ENCODE data around the gene LIPE. TPM values are rescaled to one million over a fixed set of nuclear protein-coding genes. Genes with fewer than 3 reads are reported as not detected.

LIPE gene
- total and polyA plus RNA-seq, 4 donors, result 3.6 to 7.7 (median 4.5) TPM

DNA sequence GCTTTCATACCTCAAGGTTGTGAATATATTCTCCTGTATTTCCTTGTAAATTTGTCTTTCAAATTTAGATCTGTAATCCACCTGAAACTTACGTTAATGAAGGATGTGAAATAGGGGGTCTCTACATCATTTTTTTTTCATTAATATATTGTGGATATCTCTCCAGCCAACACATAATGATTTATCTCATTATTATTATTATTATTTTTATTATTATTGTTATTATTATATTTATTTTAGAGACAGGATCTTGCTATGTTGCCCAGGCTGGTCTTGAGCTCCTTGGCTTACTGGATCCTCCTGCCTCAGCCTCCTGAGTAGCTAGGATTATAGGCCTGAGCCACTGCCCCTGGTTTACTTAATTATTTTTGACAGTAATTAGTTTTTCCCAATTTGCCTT, 4.3 kb upstream of the LIPE start:
- WGBS, 2 donors, result 91 to 93% methylated on average over 1 of the region's 1 CpG
- Histone ChIP-seq H3K27me3 (ENCODE audit: control insufficient read depth in 3 of 3, insufficient read depth in 3 of 3, low read length in 2 of 3) (no peaks in the 10 kb centered on the region), H3K4me3 (no peak overlapping the region), H3K9me3 (ENCODE audit: control insufficient read depth in 4 of 4, insufficient read depth in 3 of 4, low read length in 3 of 4) (no peaks in the 10 kb centered on the region), H3K27ac (ENCODE audit: low read depth in 1 of 2, low read length in 1 of 2) (no peak overlapping the region), H3K4me1 (ENCODE audit: control insufficient read depth in 5 of 5, insufficient read depth in 5 of 5, low read length in 5 of 5) (peaks cover 0 to 9% (median 7%) of the 10 kb centered on the region in 5 donors), H3K9ac (ENCODE audit: insufficient read depth in 1 of 2, low read length in 2 of 2) (no peak overlapping the region), H3K36me3 (ENCODE audit: control insufficient read depth in 4 of 4, insufficient read depth in 4 of 4, low read length in 4 of 4) (peaks cover 0 to 3% (median 0%) of the 10 kb centered on the region in 4 donors)
- TF ChIP-seq, protein P1, sequence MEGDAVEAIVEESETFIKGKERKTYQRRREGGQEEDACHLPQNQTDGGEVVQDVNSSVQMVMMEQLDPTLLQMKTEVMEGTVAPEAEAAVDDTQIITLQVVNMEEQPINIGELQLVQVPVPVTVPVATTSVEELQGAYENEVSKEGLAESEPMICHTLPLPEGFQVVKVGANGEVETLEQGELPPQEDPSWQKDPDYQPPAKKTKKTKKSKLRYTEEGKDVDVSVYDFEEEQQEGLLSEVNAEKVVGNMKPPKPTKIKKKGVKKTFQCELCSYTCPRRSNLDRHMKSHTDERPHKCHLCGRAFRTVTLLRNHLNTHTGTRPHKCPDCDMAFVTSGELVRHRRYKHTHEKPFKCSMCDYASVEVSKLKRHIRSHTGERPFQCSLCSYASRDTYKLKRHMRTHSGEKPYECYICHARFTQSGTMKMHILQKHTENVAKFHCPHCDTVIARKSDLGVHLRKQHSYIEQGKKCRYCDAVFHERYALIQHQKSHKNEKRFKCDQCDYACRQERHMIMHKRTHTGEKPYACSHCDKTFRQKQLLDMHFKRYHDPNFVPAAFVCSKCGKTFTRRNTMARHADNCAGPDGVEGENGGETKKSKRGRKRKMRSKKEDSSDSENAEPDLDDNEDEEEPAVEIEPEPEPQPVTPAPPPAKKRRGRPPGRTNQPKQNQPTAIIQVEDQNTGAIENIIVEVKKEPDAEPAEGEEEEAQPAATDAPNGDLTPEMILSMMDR (IDR thresholded peaks at IDR 0.05; ENCODE audit: control extremely low read depth, extremely low read depth), result no peak
- ATAC-seq (ENCODE audit: insufficient read depth, low FRiP score), result no peak
- no peak for DNase-seq

DNA sequence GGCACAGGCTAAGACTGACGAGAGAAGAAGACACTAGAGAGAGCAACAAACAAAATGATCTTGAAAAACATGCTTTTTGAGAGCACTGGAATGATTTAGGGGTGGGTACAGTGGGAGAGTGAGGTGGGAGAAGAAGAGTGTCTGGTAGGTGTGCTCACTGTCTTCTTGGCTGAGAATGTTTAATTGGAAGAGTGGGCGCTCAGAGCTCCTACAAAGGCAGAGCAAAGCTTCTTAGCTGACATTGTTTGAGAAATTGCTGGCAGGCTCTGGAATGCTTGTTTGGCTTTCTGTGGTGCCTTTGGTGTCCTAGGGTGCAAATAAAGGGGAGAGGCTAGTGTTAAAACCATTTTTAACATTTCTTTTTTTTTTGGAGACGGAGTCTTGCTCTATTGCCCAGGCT, 1.5 kb upstream of the LIPE start:
- 90 to 96% methylated on average over 3 of the region's 3 CpGs for WGBS, 2 donors
- Histone ChIP-seq H3K9ac (ENCODE audit: insufficient read depth in 1 of 2, low read length in 2 of 2) (no peak overlapping the region), H3K9me3 (ENCODE audit: control insufficient read depth in 4 of 4, insufficient read depth in 3 of 4, low read length in 3 of 4) (no peaks in the 10 kb centered on the region), H3K27me3 (ENCODE audit: control insufficient read depth in 3 of 3, insufficient read depth in 3 of 3, low read length in 2 of 3) (no peaks in the 10 kb centered on the region), H3K4me1 (ENCODE audit: control insufficient read depth in 5 of 5, insufficient read depth in 5 of 5, low read length in 5 of 5) (peaks cover 0 to 12% (median 7%) of the 10 kb centered on the region in 5 donors), H3K27ac (ENCODE audit: low read depth in 1 of 2, low read length in 1 of 2) (no peak overlapping the region), H3K4me3 (no peak overlapping the region), H3K36me3 (ENCODE audit: control insufficient read depth in 4 of 4, insufficient read depth in 4 of 4, low read length in 4 of 4) (peaks cover 0 to 3% (median 0%) of the 10 kb centered on the region in 4 donors)
- DNase-seq, result no peak
- TF ChIP-seq, protein P1 (IDR thresholded peaks at IDR 0.05; ENCODE audit: control extremely low read depth, extremely low read depth), result no peak
- no peak for ATAC-seq (ENCODE audit: insufficient read depth, low FRiP score)

DNA sequence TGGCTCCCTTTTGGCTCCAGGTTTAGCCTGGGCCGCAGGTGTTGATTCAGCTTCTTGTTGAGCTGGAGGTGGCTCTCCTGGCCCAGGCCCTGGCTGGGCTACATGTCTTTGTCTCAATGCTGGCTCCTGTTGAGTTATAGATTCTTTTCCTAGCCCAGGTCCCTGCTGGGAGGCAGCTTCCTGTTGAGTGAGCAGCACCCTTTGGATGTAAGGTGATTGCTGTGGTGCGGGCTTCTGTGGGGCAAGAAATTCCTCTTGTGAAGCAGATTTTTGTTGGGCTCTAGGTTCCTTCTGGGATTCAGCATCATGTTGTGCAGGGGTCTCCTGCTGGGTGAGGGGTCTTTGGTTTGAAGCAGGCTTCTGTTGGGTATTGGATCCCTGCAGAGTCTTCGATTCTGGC, 545 bp downstream of the LIPE start:
- no peaks in the 10 kb centered on the region for H3K36me3 ChIP-seq (ENCODE audit: control insufficient read depth in 4 of 4, insufficient read depth in 4 of 4, low read length in 4 of 4)
- H3K27me3 ChIP-seq (ENCODE audit: control insufficient read depth in 3 of 3, insufficient read depth in 3 of 3, low read length in 2 of 3), result no peaks in the 10 kb centered on the region
- no peak overlapping the region for H3K4me3 ChIP-seq
- ATAC-seq (ENCODE audit: insufficient read depth, low FRiP score) (no peak), DNase-seq (no peak)
- H3K9ac ChIP-seq (ENCODE audit: insufficient read depth in 1 of 2, low read length in 2 of 2), result no peak overlapping the region
- 97 to 99% methylated on average over 3 of the region's 3 CpGs for WGBS, 2 donors
- peaks cover 0 to 23% (median 8%) of the 10 kb centered on the region in 5 donors for H3K4me1 ChIP-seq (ENCODE audit: control insufficient read depth in 5 of 5, insufficient read depth in 5 of 5, low read length in 5 of 5)
- H3K27ac ChIP-seq (ENCODE audit: low read depth in 1 of 2, low read length in 1 of 2), result no peak overlapping the region
- TF ChIP-seq, protein P1 (IDR thresholded peaks at IDR 0.05; ENCODE audit: control extremely low read depth, extremely low read depth), result no peak
- no peaks in the 10 kb centered on the region for H3K9me3 ChIP-seq (ENCODE audit: control insufficient read depth in 4 of 4, insufficient read depth in 3 of 4, low read length in 3 of 4)

DNA sequence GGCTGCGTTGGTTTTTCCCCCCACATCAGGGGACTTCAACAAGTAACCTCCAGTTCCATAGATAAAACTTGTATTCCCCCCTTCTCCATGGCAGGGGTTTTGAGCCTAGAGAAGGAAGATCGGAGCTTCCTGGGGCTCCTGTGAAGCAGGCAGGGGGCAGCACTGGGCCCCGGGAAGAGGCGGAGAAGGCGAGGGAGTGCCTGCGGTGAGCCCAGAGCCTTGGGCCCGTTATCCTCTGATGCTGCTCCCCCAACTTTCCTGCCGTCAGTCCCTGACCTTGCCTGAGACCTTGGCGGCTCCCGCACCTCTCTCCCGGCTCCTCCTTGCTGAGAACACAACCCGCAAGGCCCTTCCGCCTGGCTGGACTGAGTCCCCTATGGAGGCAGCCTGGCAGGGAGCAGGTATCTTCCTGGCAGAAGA, 2.5 kb downstream of the LIPE start:
- no peak for ATAC-seq (ENCODE audit: insufficient read depth, low FRiP score)
- no peak for DNase-seq
- Histone ChIP-seq H3K4me1 (ENCODE audit: control insufficient read depth in 5 of 5, insufficient read depth in 5 of 5, low read length in 5 of 5) (peaks cover 0 to 27% (median 13%) of the 10 kb centered on the region in 5 donors), H3K4me3 (no peak overlapping the region), H3K27me3 (ENCODE audit: control insufficient read depth in 3 of 3, insufficient read depth in 3 of 3, low read length in 2 of 3) (no peaks in the 10 kb centered on the region), H3K36me3 (ENCODE audit: control insufficient read depth in 4 of 4, insufficient read depth in 4 of 4, low read length in 4 of 4) (no peaks in the 10 kb centered on the region), H3K27ac (ENCODE audit: low read depth in 1 of 2, low read length in 1 of 2) (no peak overlapping the region), H3K9me3 (ENCODE audit: control insufficient read depth in 4 of 4, insufficient read depth in 3 of 4, low read length in 3 of 4) (no peaks in the 10 kb centered on the region), H3K9ac (ENCODE audit: insufficient read depth in 1 of 2, low read length in 2 of 2) (no peak overlapping the region)
- WGBS, 2 donors, result 75 to 78% methylated on average over 13 of the region's 13 CpGs
- TF ChIP-seq, protein P1 (IDR thresholded peaks at IDR 0.05; ENCODE audit: control extremely low read depth, extremely low read depth), result no peak
